NCI-H2081 treated with DMSO at 0.1 percent for 48 hours (cell line): ENCODE data around the gene NFATC1.

ENCODE experiments used
- DNase-seq: peaks from one replicate; lab custom pipeline; 2025; lab: John Stamatoyannopoulos, UW

The NFATC1 gene

GRCh38 chr18:79554945-79555645 is 159.4 kb downstream of the NFATC1 start:
- DNase-seq: no peak

- no peak for DNase-seq
Observed at GRCh38 chr18:79555885-79556284, 160.2 kb downstream of the NFATC1 start.

GRCh38 chr18:79556829-79557585 is 161.3 kb downstream of the NFATC1 start:
- no peak for DNase-seq

- DNase-seq: no peak
Observed at GRCh38 chr18:79558196-79558932, 162.6 kb downstream of the NFATC1 start.

- DNase-seq: no peak
Observed at GRCh38 chr18:79558933-79559416, 163.2 kb downstream of the NFATC1 start.

GRCh38 chr18:79559436-79559835 is 163.7 kb downstream of the NFATC1 start:
- no peak for DNase-seq

GRCh38 chr18:79560042-79560860 is 164.5 kb downstream of the NFATC1 start:
- no peak for DNase-seq

GRCh38 chr18:79560861-79561210 is 165.1 kb downstream of the NFATC1 start:
- DNase-seq: no peak

GRCh38 chr18:79563949-79564348 is 168.2 kb downstream of the NFATC1 start:
- no peak for DNase-seq

GRCh38 chr18:79564441-79564840 is 168.7 kb downstream of the NFATC1 start:
- DNase-seq: no peak

- no peak for DNase-seq
Observed at GRCh38 chr18:79566771-79567431, 171.2 kb downstream of the NFATC1 start.

- DNase-seq: no peak
Observed at GRCh38 chr18:79567481-79568147, 171.9 kb downstream of the NFATC1 start.

- no peak for DNase-seq
Observed at GRCh38 chr18:79568543-79569205, 172.9 kb downstream of the NFATC1 start.

GRCh38 chr18:79569720-79570119 is 174.0 kb downstream of the NFATC1 start:
- no peak for DNase-seq

GRCh38 chr18:79570266-79571201 is 174.8 kb downstream of the NFATC1 start:
- DNase-seq: no peak

GRCh38 chr18:79571211-79572092 is 175.7 kb downstream of the NFATC1 start:
- DNase-seq: no peak

- DNase-seq: no peak
Observed at GRCh38 chr18:79572093-79572780, 176.5 kb downstream of the NFATC1 start.
